H1 (cell line): Measurements from ENCODE around the gene GRM4. TPM values are rescaled to one million over a fixed set of nuclear protein-coding genes. Genes with fewer than 3 reads are reported as not detected.

Experiments
- CTCF ChIA-PET: fragments of 300-600 bp; sonication (Branson Sonifier 250); formaldehyde crosslinking; loops from one replicate; lab custom pipeline; 2021; ENCODE audit not compliant: partially characterized antibody; lab: Charles Lee
- POLR2A ChIA-PET: fragments of 300-600 bp; sonication (Branson Sonifier 250); formaldehyde crosslinking; loops from one replicate; lab custom pipeline; 2021; ENCODE audit warnings: inconsistent platforms; ENCODE audit not compliant: partially characterized antibody; lab: Charles Lee
- DNase-seq, 2 experiments: peaks; one replicate each; pipeline versions ENCODE4 v3.0.0 to v3.0.0-alpha.2; 2010 to 2022; ENCODE audit warnings: low spot score in 2 of 2, low read depth in 1 of 2, mixed read lengths in 1 of 2
- FAIRE-seq: peaks from 2 replicates; lab custom pipeline; 2011; peaks lifted over from hg19 to GRCh38; lab: Jason Lieb, UNC
- H2AFZ ChIP-seq: 2 replicates; pipeline ENCODE4 v1.8.1; 2012; ENCODE audit warnings: low read length, inconsistent platforms
- H2AK5ac ChIP-seq: 2 replicates; pipeline ENCODE4 v1.6.1; 2013; ENCODE audit warnings: low read depth, low read length
- H2BK120ac ChIP-seq: replicated peaks from 2 replicates; pipeline ENCODE3; 2013; ENCODE audit warnings: low read depth, low read length, inconsistent platforms
- H2BK12ac ChIP-seq: 2 replicates; pipeline ENCODE4 v1.6.1; 2013; ENCODE audit warnings: low read depth, low read length
- H2BK15ac ChIP-seq: 2 replicates; pipeline ENCODE4 v1.6.1; 2013; ENCODE audit warnings: low read length
- H2BK20ac ChIP-seq: 2 replicates; pipeline ENCODE4 v1.6.1; 2013; ENCODE audit warnings: low read length
- H2BK5ac ChIP-seq: 2 replicates; pipeline ENCODE4 v1.6.1; 2013; ENCODE audit warnings: low read depth, low read length
- H3K14ac ChIP-seq: 2 replicates; pipeline ENCODE4 v1.6.1; 2013; ENCODE audit warnings: inconsistent platforms; ENCODE audit not compliant: insufficient read length
- H3K18ac ChIP-seq: 2 replicates; pipeline ENCODE4 v1.6.1; 2013; ENCODE audit warnings: low read length; ENCODE audit errors: extremely low read depth
- H3K23ac ChIP-seq: 2 replicates; pipeline ENCODE4 v1.6.1; 2013; ENCODE audit warnings: inconsistent platforms; ENCODE audit not compliant: insufficient read length
- H3K23me2 ChIP-seq: 2 replicates; pipeline ENCODE4 v1.6.1; 2013; ENCODE audit warnings: low read depth, low read length
- H3K27ac ChIP-seq: 2 replicates; pipeline ENCODE4 v1.6.1; 2011; ENCODE audit warnings: low read depth, low read length, inconsistent platforms
- H3K27me3 ChIP-seq, 4 experiments: replicated peaks in 1 of 4; 1 replicate in 1 of 4; 2 replicates in 3 of 4; pipeline versions ENCODE4 v1.6.1 to v1.8.1; 2011 to 2013; ENCODE audit warnings: low read length in 3 of 4, mild to moderate bottlenecking in 3 of 4, inconsistent platforms in 2 of 4, mixed read lengths in 2 of 4, moderate library complexity in 1 of 4; ENCODE audit not compliant: control insufficient read depth in 3 of 4, insufficient read depth in 3 of 4; ENCODE audit errors: extremely low read depth in 1 of 4
- H3K36me3 ChIP-seq, 4 experiments: 2 replicates each; pipeline versions ENCODE4 v1.6.1 to v1.8.1; 2011 to 2013; ENCODE audit warnings: mild to moderate bottlenecking in 4 of 4, low read length in 3 of 4, moderate library complexity in 2 of 4, control low read depth in 1 of 4, inconsistent platforms in 1 of 4; ENCODE audit not compliant: insufficient read depth in 4 of 4, control insufficient read depth in 2 of 4
- H3K4ac ChIP-seq: replicated peaks from 2 replicates; pipeline ENCODE3; 2013; ENCODE audit warnings: low read length, low read depth, mixed read lengths, inconsistent platforms; ENCODE audit not compliant: insufficient read length
- H3K4me1 ChIP-seq, 4 experiments: replicated peaks in 1 of 4; 1 replicate in 1 of 4; 2 replicates in 3 of 4; pipeline versions ENCODE4 v1.6.1 to v1.8.1; 2011 to 2013; ENCODE audit warnings: low read length in 3 of 4, inconsistent platforms in 2 of 4, mixed read lengths in 1 of 4; ENCODE audit not compliant: insufficient read depth in 4 of 4, control insufficient read depth in 3 of 4
- H3K4me2 ChIP-seq, 2 experiments: 2 replicates each; pipeline versions ENCODE4 v1.6.1 to v1.8.1; 2011 to 2013; ENCODE audit warnings: low read depth in 2 of 2, low read length in 2 of 2, control low read depth in 1 of 2, inconsistent platforms in 1 of 2, mild to moderate bottlenecking in 1 of 2; ENCODE audit not compliant: insufficient read depth in 1 of 2
- H3K4me3 ChIP-seq, 4 experiments: fragments of 200-600, 300-600 bp in 1 of 4; sonication (generic), shearing (Covaris generic), sonication (Bioruptor Twin) in 1 of 4; 2 replicates each; pipeline versions ENCODE4 v1.5.1 to v1.8.1; 2011 to 2016; ENCODE audit warnings: low read length in 4 of 4, low read depth in 3 of 4, control low read depth in 2 of 4, inconsistent platforms in 2 of 4, mild to moderate bottlenecking in 2 of 4, mixed read lengths in 1 of 4, moderate library complexity in 1 of 4; ENCODE audit not compliant: insufficient read depth in 2 of 4; ENCODE audit errors: extremely low read depth in 1 of 4
- H3K56ac ChIP-seq: replicated peaks from 2 replicates; pipeline ENCODE3; 2013; ENCODE audit warnings: low read depth, mild to moderate bottlenecking, mixed read lengths, low read length, inconsistent platforms; ENCODE audit not compliant: insufficient read length
- H3K79me1 ChIP-seq: 2 replicates; pipeline ENCODE4 v1.6.1; 2013; ENCODE audit warnings: low read depth, low read length, control low read depth
- H3K79me2 ChIP-seq, 2 experiments: 2 replicates each; pipeline versions ENCODE4 v1.6.1 to v1.8.1; 2012 to 2013; ENCODE audit warnings: low read length in 2 of 2, mild to moderate bottlenecking in 2 of 2, inconsistent platforms in 1 of 2; ENCODE audit not compliant: insufficient read depth in 2 of 2, control insufficient read depth in 1 of 2
- H3K9ac ChIP-seq, 4 experiments: replicated peaks in 1 of 4; 1 replicate in 1 of 4; 2 replicates in 3 of 4; pipeline versions ENCODE4 v1.6.1 to v1.8.1; 2011 to 2013; ENCODE audit warnings: low read depth in 3 of 4, low read length in 3 of 4, control low read depth in 2 of 4, mild to moderate bottlenecking in 2 of 4, moderate library complexity in 2 of 4, inconsistent platforms in 1 of 4; ENCODE audit errors: extremely low read depth in 1 of 4
- H3K9me3 ChIP-seq, 2 experiments: 2 replicates each; pipeline versions ENCODE4 v1.6.1 to v1.8.1; 2012 to 2013; ENCODE audit warnings: mild to moderate bottlenecking in 2 of 2, moderate library complexity in 2 of 2, control low read depth in 1 of 2, inconsistent platforms in 1 of 2, low read depth in 1 of 2, low read length in 1 of 2, mixed read lengths in 1 of 2; ENCODE audit not compliant: insufficient read depth in 2 of 2
- H4K20me1 ChIP-seq, 2 experiments: replicated peaks in 1 of 2; 2 replicates each; pipeline versions ENCODE3 to v1.8.1; 2011 to 2013; ENCODE audit warnings: inconsistent platforms in 2 of 2, low read length in 2 of 2, mild to moderate bottlenecking in 1 of 2; ENCODE audit not compliant: insufficient read depth in 2 of 2, control insufficient read depth in 1 of 2
- H4K5ac ChIP-seq: 2 replicates; pipeline ENCODE4 v1.6.1; 2013; ENCODE audit warnings: low read length, low read depth, mixed read lengths, inconsistent platforms; ENCODE audit not compliant: insufficient read length
- H4K8ac ChIP-seq: 2 replicates; pipeline ENCODE4 v1.8.0; 2013; ENCODE audit warnings: mild to moderate bottlenecking, moderate library complexity, low read length, inconsistent platforms; ENCODE audit not compliant: insufficient read depth; ENCODE audit errors: extremely low read depth
- H4K91ac ChIP-seq: replicated peaks from 2 replicates; pipeline ENCODE3; 2013; ENCODE audit warnings: low read length, mixed read lengths, inconsistent platforms; ENCODE audit not compliant: insufficient read length
- BACH1 ChIP-seq: IDR thresholded peaks from 2 replicates; pipeline ENCODE4 v1.6.1; 2012; ENCODE audit warnings: low read length, improper control_type of control experiment
- BCL11A ChIP-seq, 2 experiments: IDR thresholded peaks; one replicate each; pipeline ENCODE4 v1.6.1; 2011; ENCODE audit warnings: low read depth in 2 of 2, low read length in 2 of 2, mild to moderate bottlenecking in 2 of 2
- CBX5 ChIP-seq: fragments of 300-800, 300-1000 bp; sonication (generic); IDR thresholded peaks from 2 replicates; pipeline ENCODE4 v1.7.1; 2016; ENCODE audit warnings: antibody characterized with exemption, low read length, low read depth
- CEBPB ChIP-seq: IDR thresholded peaks from 2 replicates; pipeline ENCODE4 v1.6.1; 2012; ENCODE audit warnings: low read depth, low read length
- CHD1 ChIP-seq: IDR thresholded peaks from 2 replicates; pipeline ENCODE4 v1.6.1; 2012; ENCODE audit warnings: low read depth, low read length, improper control_type of control experiment
- EZH2 ChIP-seq: fragments of 200-600 bp; sonication (generic); IDR thresholded peaks from 2 replicates; pipeline ENCODE4 v1.7.1; 2012; ENCODE audit warnings: low read depth, mild to moderate bottlenecking, moderate library complexity, low read length, inconsistent platforms; ENCODE audit not compliant: severe bottlenecking
- HDAC6 ChIP-seq: IDR thresholded peaks from one replicate; pipeline ENCODE4 v1.7.1; 2012; ENCODE audit warnings: low read depth, mild to moderate bottlenecking, inconsistent platforms, low read length, moderate library complexity
- JUN ChIP-seq: IDR thresholded peaks from 2 replicates; pipeline ENCODE4 v1.6.1; 2011; ENCODE audit warnings: low read depth, mild to moderate bottlenecking, improper control_type of control experiment, low read length
- KDM4A ChIP-seq: IDR thresholded peaks from one replicate; pipeline ENCODE4 v1.7.1; 2012; ENCODE audit warnings: low read depth, mild to moderate bottlenecking, moderate library complexity, low read length, inconsistent platforms; ENCODE audit not compliant: severe bottlenecking
- RNF2 ChIP-seq: fragments of 200-900, 300-1000 bp; sonication (generic); IDR thresholded peaks from 2 replicates; pipeline ENCODE4 v1.7.1; 2016; ENCODE audit warnings: borderline replicate concordance, low read depth, mild to moderate bottlenecking, antibody characterized with exemption, low read length; ENCODE audit not compliant: poor library complexity, severe bottlenecking; ENCODE audit errors: missing control alignments
- RXRA ChIP-seq: IDR thresholded peaks from 2 replicates; pipeline ENCODE4 v1.6.1; 2011; ENCODE audit warnings: low read depth, mild to moderate bottlenecking, low read length, moderate library complexity; ENCODE audit not compliant: insufficient read depth
- SIRT6 ChIP-seq: IDR thresholded peaks from one replicate; pipeline ENCODE4 v1.7.1; 2012; ENCODE audit warnings: low read length, inconsistent platforms
- SP1 ChIP-seq: IDR thresholded peaks from 2 replicates; pipeline ENCODE4 v1.6.1; 2011; ENCODE audit warnings: low read depth, low read length
- TCF12 ChIP-seq: IDR thresholded peaks from 2 replicates; pipeline ENCODE4 v1.6.1; 2011; ENCODE audit warnings: low read depth, mild to moderate bottlenecking, low read length
- WGBS, 2 experiments: shearing (Covaris generic) in 1 of 2; methylation state at CpG; one replicate each; pipeline versions ENCODE4 v1.1.6 to v1.1.7; 2013 to 2015; ENCODE audit warnings: low lambda C conversion rate in 2 of 2, mixed read lengths in 2 of 2, inconsistent platforms in 1 of 2, low coverage in 1 of 2, missing lambda C conversion rate in 1 of 2; ENCODE audit not compliant: insufficient replicate concordance in 2 of 2, insufficient coverage in 1 of 2, insufficient read length in 1 of 2; ENCODE audit errors: extremely low coverage in 1 of 2, missing lambda C conversion rate in 1 of 2; 5-methylcytosine and 5-hydroxymethylcytosine counted together
- polyA plus RNA-seq, 7 experiments: library from polyadenylated mRNA; depleted of rRNA in 3 of 7; stranded (reverse) in 5 of 7; unstranded in 2 of 7; fragments of >200 nt in 5 of 7; fragments of 200-250 nt in 2 of 7; gene quantifications; 1 replicate in 5 of 7; 2 replicates in 1 of 7; 4 replicates in 1 of 7; pipeline versions ENCODE4 v1.2.1 to v1.2.3, GENCODE V29; 2011 to 2013; ENCODE audit warnings: missing spikeins in 2 of 7, mixed read lengths in 2 of 7
- total RNA-seq: library from RNA; stranded (reverse); fragmentation: NEBNext Ultra II Directional; extraction: Animal tissue kit (Norgen Biotek cat#: 25700); gene quantifications from 2 replicates; pipeline ENCODE4 v1.2.1, GENCODE V29; 2021
- TF ChIP-seq, protein P1 (sequence below): IDR thresholded peaks from 2 replicates; pipeline ENCODE4 v1.6.1; 2012; ENCODE audit warnings: inconsistent platforms

Gene GRM4
- total and polyA plus RNA-seq, 2 of the 8 experiments (the other 6 are each of a cell fraction or from before 2014, with no cell fraction given), result 19.6 to 21.5 TPM

- Histone ChIP-seq H3K4me3 (no peak overlapping the region), H3K79me1 (no peaks in the 10 kb centered on the region), H3K36me3 (no peaks in the 10 kb centered on the region), H3K27ac (no peak overlapping the region), H3K79me2 (no peaks in the 10 kb centered on the region), H2BK12ac (no peak overlapping the region), H3K23ac (no peak overlapping the region), H3K18ac (no peak overlapping the region), H3K4me1 (peaks cover 0 to 13% (median 6%) of the 10 kb centered on the region in 4 experiments; a peak in 6 of 7 replicates), H3K27me3 (no peaks in the 10 kb centered on the region), H2BK20ac (no peak overlapping the region), H3K56ac (no peak overlapping the region), H2BK5ac (no peak overlapping the region), H4K5ac (no peak overlapping the region), H3K9ac (no peak overlapping the region), H2AK5ac (no peak overlapping the region), H2BK15ac (no peak overlapping the region), H2AFZ (no peak overlapping the region), H2BK120ac (no peak overlapping the region), H4K8ac (peak overlapping the region; percentile 58; the same call in 1 of the 2 replicates), H3K14ac (no peak overlapping the region), H4K91ac (no peak overlapping the region), H3K23me2 (peaks cover 8% of the 10 kb centered on the region; the same call in 1 of the 2 replicates), H3K4me2 (no peak overlapping the region), H3K4ac (no peak overlapping the region), H3K9me3 (no peaks in the 10 kb centered on the region), H4K20me1 (peaks cover 2 to 12% of the 10 kb centered on the region in 2 experiments)
- CTCF ChIA-PET, result interaction anchor here (1.1 to 3.9 kb wide), 9 partner anchors 10 to 123 kb away, joined by 3 to 22 read pairs (median 6); no protein-coding TSS in a partner anchor
- FAIRE-seq, result no peak
- WGBS, 2 experiments, result 92% methylated on average over 8 of the region's 8 CpGs; no CpG with 5 or more reads in 1 of the 2 experiments
- POLR2A ChIA-PET, result no interaction called here
- DNase-seq, result no peak
- no peak for TF ChIP-seq RXRA
- no peak for TF ChIP-seq KDM4A
- TF ChIP-seq EZH2, result no peak
- TF ChIP-seq, protein P1, sequence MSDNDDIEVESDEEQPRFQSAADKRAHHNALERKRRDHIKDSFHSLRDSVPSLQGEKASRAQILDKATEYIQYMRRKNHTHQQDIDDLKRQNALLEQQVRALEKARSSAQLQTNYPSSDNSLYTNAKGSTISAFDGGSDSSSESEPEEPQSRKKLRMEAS, result no peak
- TF ChIP-seq HDAC6, result no peak
- TF ChIP-seq CEBPB, result no peak
- TF ChIP-seq SP1, result no peak
- no peak for TF ChIP-seq CBX5
- TF ChIP-seq RNF2, result no peak
- TF ChIP-seq SIRT6, result no peak
- TF ChIP-seq TCF12, result no peak
- TF ChIP-seq JUN, result no peak
- TF ChIP-seq BACH1, result no peak
- TF ChIP-seq CHD1, result no peak
- no peak for TF ChIP-seq BCL11A (IDR thresholded peaks at IDR 0.05; ENCODE audit: low read depth in 2 of 2, low read length in 2 of 2)
Measured at GRCh38 chr6:34043359-34043758, 102.5 kb downstream of the GRM4 start.
